ENCODE data around the gene TENM4.
A peak's percentile ranks its signal among the peaks of the same experiment; 100 is the strongest.

TENM4 gene

GRCh38 chr11:78977009-78977408 is 463.8 kb downstream of the TENM4 start:
- DNase-seq (ENCODE audit: low read depth, low spot score): no peak

- DNase-seq (ENCODE audit: low read depth, low spot score): no peak
Measured at GRCh38 chr11:78975081-78975480, 465.7 kb downstream of the TENM4 start.

GRCh38 chr11:78973876-78974275 is 467.0 kb downstream of the TENM4 start:
- no peak for DNase-seq (ENCODE audit: low read depth, low spot score)

- DNase-seq (ENCODE audit: low read depth, low spot score): no peak
Measured at GRCh38 chr11:78972590-78972989, 468.2 kb downstream of the TENM4 start.

GRCh38 chr11:78972177-78972576 is 468.7 kb downstream of the TENM4 start:
- DNase-seq (ENCODE audit: low read depth, low spot score): no peak

GRCh38 chr11:78967811-78968210 is 473.0 kb downstream of the TENM4 start:
- no peak for DNase-seq (ENCODE audit: low read depth, low spot score)

- no peak for DNase-seq (ENCODE audit: low read depth, low spot score)
Measured at GRCh38 chr11:78965432-78965831, 475.4 kb downstream of the TENM4 start.

GRCh38 chr11:78961937-78962701 is 478.7 kb downstream of the TENM4 start:
- peak; percentile 85 for DNase-seq (ENCODE audit: low read depth, low spot score)

- DNase-seq (ENCODE audit: low read depth, low spot score): peak; percentile 80
Measured at GRCh38 chr11:78961247-78961646, 479.6 kb downstream of the TENM4 start.

- DNase-seq (ENCODE audit: low read depth, low spot score): no peak
Measured at GRCh38 chr11:78958444-78958843, 482.4 kb downstream of the TENM4 start.

- DNase-seq (ENCODE audit: low read depth, low spot score): no peak
Measured at GRCh38 chr11:78957476-78958245, 483.2 kb downstream of the TENM4 start.

- DNase-seq (ENCODE audit: low read depth, low spot score): no peak
Measured at GRCh38 chr11:78954696-78955095, 486.1 kb downstream of the TENM4 start.

- no peak for DNase-seq (ENCODE audit: low read depth, low spot score)
Measured at GRCh38 chr11:78954261-78954660, 486.6 kb downstream of the TENM4 start.

GRCh38 chr11:78952890-78953289 is 487.9 kb downstream of the TENM4 start:
- DNase-seq (ENCODE audit: low read depth, low spot score): no peak

- DNase-seq (ENCODE audit: low read depth, low spot score): no peak
Measured at GRCh38 chr11:78952175-78952574, 488.7 kb downstream of the TENM4 start.

- peak; percentile 68 for DNase-seq (ENCODE audit: low read depth, low spot score)
Measured at GRCh38 chr11:78949976-78950690, 490.7 kb downstream of the TENM4 start.

- no peak for DNase-seq (ENCODE audit: low read depth, low spot score)
Measured at GRCh38 chr11:78946945-78947902, 493.6 kb downstream of the TENM4 start.

- no peak for DNase-seq (ENCODE audit: low read depth, low spot score)
Measured at GRCh38 chr11:78943841-78944240, 497.0 kb downstream of the TENM4 start.

- no peak for DNase-seq (ENCODE audit: low read depth, low spot score)
Measured at GRCh38 chr11:78943154-78943553, 497.7 kb downstream of the TENM4 start.

- peak; percentile 65 for DNase-seq (ENCODE audit: low read depth, low spot score)
Measured at GRCh38 chr11:78941226-78941851, 499.5 kb downstream of the TENM4 start.
